GM19025 (cell line): ENCODE data around the gene GGTLC2.
"Not testable (repeated sequence)": the region's sequence is repeated elsewhere in the genome, so short reads cannot be mapped to it uniquely, and the experiment has no call there.

Source experiments
- ATAC-seq: cut with Tn5 transposase; IDR thresholded peaks from one replicate; pipeline ENCODE4 v1.9.1; 2021; ENCODE audit warnings: mild to moderate bottlenecking, low read depth, moderate library complexity; ENCODE audit not compliant: unreplicated experiment

Gene GGTLC2

GRCh38 chr22:22644314-22644713 is at the start of gene GGTLC2:
Gene GGTLC2 (plus strand): TSS chr22:22644614. CDS start chr22:22646346, 1,732 bp downstream.
- ATAC-seq = not testable (repeated sequence)

GRCh38 chr22:22595001-22595835 is 49.2 kb upstream of the GGTLC2 start:
- no peak for ATAC-seq

GRCh38 chr22:22598144-22598543 is 46.3 kb upstream of the GGTLC2 start:
- no peak for ATAC-seq

- ATAC-seq = no peak
Observed at GRCh38 chr22:22599248-22599647, 45.2 kb upstream of the GGTLC2 start.

- no peak for ATAC-seq
Observed at GRCh38 chr22:22600531-22601261, 43.7 kb upstream of the GGTLC2 start.

GRCh38 chr22:22603470-22603947 is 40.9 kb upstream of the GGTLC2 start:
- ATAC-seq = no peak

GRCh38 chr22:22604326-22605073 is 39.9 kb upstream of the GGTLC2 start:
- no peak for ATAC-seq

- no peak for ATAC-seq
Observed at GRCh38 chr22:22605074-22605404, 39.4 kb upstream of the GGTLC2 start.

GRCh38 chr22:22608022-22608421 is 36.4 kb upstream of the GGTLC2 start:
- not testable (repeated sequence) for ATAC-seq

GRCh38 chr22:22609291-22609690 is 35.1 kb upstream of the GGTLC2 start:
- no peak for ATAC-seq

GRCh38 chr22:22612516-22612915 is 31.9 kb upstream of the GGTLC2 start:
- ATAC-seq = no peak

GRCh38 chr22:22614065-22614464 is 30.3 kb upstream of the GGTLC2 start:
- ATAC-seq = no peak

GRCh38 chr22:22616636-22617035 is 27.8 kb upstream of the GGTLC2 start:
- ATAC-seq = peak; percentile 83

- no peak for ATAC-seq
Observed at GRCh38 chr22:22618448-22618847, 26.0 kb upstream of the GGTLC2 start.

- ATAC-seq = no peak
Observed at GRCh38 chr22:22618923-22619322, 25.5 kb upstream of the GGTLC2 start.

- ATAC-seq = no peak
Observed at GRCh38 chr22:22619765-22620414, 24.5 kb upstream of the GGTLC2 start.

GRCh38 chr22:22628546-22629495 is 15.6 kb upstream of the GGTLC2 start:
- not testable (repeated sequence) for ATAC-seq

- not testable (repeated sequence) for ATAC-seq
Observed at GRCh38 chr22:22631223-22631652, 13.2 kb upstream of the GGTLC2 start.

- ATAC-seq = not testable (repeated sequence)
Observed at GRCh38 chr22:22632226-22632625, 12.2 kb upstream of the GGTLC2 start.
